Endodermal cell (in vitro differentiated cells): ENCODE data around the gene SPNS1. TPM values are rescaled to one million over a fixed set of nuclear protein-coding genes. Genes with fewer than 3 reads are reported as not detected.

Experiments used
- DNase-seq: peaks from one replicate; pipeline ENCODE4 v3.0.0-alpha.2; 2017
- H3K27ac ChIP-seq: 2 replicates; pipeline ENCODE4 v1.5.1; 2013; ENCODE audit warnings: mild to moderate bottlenecking, low read depth, low read length, moderate library complexity
- H3K27me3 ChIP-seq: 2 replicates; pipeline ENCODE4 v1.6.1; 2013; ENCODE audit warnings: mild to moderate bottlenecking, low read length, moderate library complexity; ENCODE audit not compliant: insufficient read depth, control insufficient read depth, poor library complexity, severe bottlenecking
- H3K36me3 ChIP-seq: 2 replicates; pipeline ENCODE4 v1.7.0; 2013; ENCODE audit warnings: mild to moderate bottlenecking, low read length, moderate library complexity; ENCODE audit not compliant: control insufficient read depth, insufficient read depth
- H3K4me1 ChIP-seq: one replicate; pipeline ENCODE4 v1.7.0; 2013; ENCODE audit warnings: low read length; ENCODE audit not compliant: control insufficient read depth, insufficient read depth
- H3K4me3 ChIP-seq: 2 replicates; pipeline ENCODE4 v1.5.1; 2013; ENCODE audit warnings: mild to moderate bottlenecking, low read length, moderate library complexity
- H3K9ac ChIP-seq: 2 replicates; pipeline ENCODE4 v1.6.1; 2013; ENCODE audit warnings: mild to moderate bottlenecking, low read length, moderate library complexity; ENCODE audit not compliant: poor library complexity, severe bottlenecking; ENCODE audit errors: extremely low read depth
- H3K9me3 ChIP-seq: 2 replicates; pipeline ENCODE4 v1.6.1; 2013; ENCODE audit warnings: mild to moderate bottlenecking, low read length, moderate library complexity; ENCODE audit not compliant: control insufficient read depth
- H3K27ac Mint-ChIP-seq: 2 replicates; pipeline ENCODE4 v1.8.0; 2020; ENCODE audit warnings: mixed read lengths
- H3K27me3 Mint-ChIP-seq: 2 replicates; pipeline ENCODE4 v1.8.0; 2021; ENCODE audit warnings: mild to moderate bottlenecking, mixed read lengths; ENCODE audit not compliant: insufficient read depth
- H3K36me3 Mint-ChIP-seq: 2 replicates; pipeline ENCODE4 v1.8.0; 2020; ENCODE audit warnings: low read depth, mixed read lengths
- H3K4me1 Mint-ChIP-seq: 2 replicates; pipeline ENCODE4 v1.8.0; 2020; ENCODE audit warnings: mixed read lengths
- H3K4me3 Mint-ChIP-seq: 2 replicates; pipeline ENCODE4 v1.8.0; 2020; ENCODE audit warnings: mild to moderate bottlenecking, moderate library complexity, mixed read lengths
- H3K9me3 Mint-ChIP-seq: 2 replicates; pipeline ENCODE4 v1.8.0; 2020; ENCODE audit warnings: mild to moderate bottlenecking, mixed read lengths
- WGBS, 2 experiments: methylation state at CpG; one replicate each; pipeline versions ENCODE4 v1.1.5 to v1.1.7; 2013; ENCODE audit warnings: missing lambda C conversion rate in 2 of 2, mixed read lengths in 1 of 2; ENCODE audit not compliant: insufficient coverage in 1 of 2, insufficient read length in 1 of 2; 5-methylcytosine and 5-hydroxymethylcytosine counted together
- total RNA-seq, 2 donors: library from RNA; stranded (reverse); fragmentation: NEBNext Ultra II Directional in 1 of 2; extraction: Animal tissue kit (Norgen Biotek cat#: 25700) in 1 of 2; gene quantifications; 2 replicates in 1 of 2; 3 replicates in 1 of 2; pipeline ENCODE4 v1.2.1, GENCODE V29; 2021
- TF ChIP-seq, protein P1 (sequence below): fragments of 200-600 bp; sonication (generic); conservative IDR thresholded peaks from 2 replicates; pipeline ENCODE4 v1.5.0; 2021; ENCODE audit warnings: antibody characterized with exemption, mild to moderate bottlenecking

SPNS1 gene
- total RNA-seq, 2 donors from 2014 or later = 54.9 to 55.2 TPM

GRCh38 chr16:28984619-28985135 is 10.1 kb downstream of the SPNS1 start, which contains the start of gene LAT:
TSS of gene LAT (plus strand) at chr16:28985052. CDS start at chr16:28985418, 366 bp downstream.
- Histone ChIP-seq H3K4me3 (no peak within 1 kb of the TSS), H3K9me3 (no peaks in the 10 kb centered on the region), H3K9ac (no peak within 1 kb of the TSS), H3K4me1 (no peaks in the 10 kb centered on the region), H3K36me3 (peaks cover 31% of the 10 kb centered on the region), H3K27me3 (no peaks in the 10 kb centered on the region), H3K27ac (no peak within 1 kb of the TSS)
- H3K27ac Mint-ChIP-seq = no peak within 1 kb of the TSS
- peaks cover 5% of the 10 kb centered on the region for H3K9me3 Mint-ChIP-seq
- no peaks in the 10 kb centered on the region for H3K27me3 Mint-ChIP-seq
- H3K4me1 Mint-ChIP-seq = no peaks in the 10 kb centered on the region
- TF ChIP-seq, protein P1, sequence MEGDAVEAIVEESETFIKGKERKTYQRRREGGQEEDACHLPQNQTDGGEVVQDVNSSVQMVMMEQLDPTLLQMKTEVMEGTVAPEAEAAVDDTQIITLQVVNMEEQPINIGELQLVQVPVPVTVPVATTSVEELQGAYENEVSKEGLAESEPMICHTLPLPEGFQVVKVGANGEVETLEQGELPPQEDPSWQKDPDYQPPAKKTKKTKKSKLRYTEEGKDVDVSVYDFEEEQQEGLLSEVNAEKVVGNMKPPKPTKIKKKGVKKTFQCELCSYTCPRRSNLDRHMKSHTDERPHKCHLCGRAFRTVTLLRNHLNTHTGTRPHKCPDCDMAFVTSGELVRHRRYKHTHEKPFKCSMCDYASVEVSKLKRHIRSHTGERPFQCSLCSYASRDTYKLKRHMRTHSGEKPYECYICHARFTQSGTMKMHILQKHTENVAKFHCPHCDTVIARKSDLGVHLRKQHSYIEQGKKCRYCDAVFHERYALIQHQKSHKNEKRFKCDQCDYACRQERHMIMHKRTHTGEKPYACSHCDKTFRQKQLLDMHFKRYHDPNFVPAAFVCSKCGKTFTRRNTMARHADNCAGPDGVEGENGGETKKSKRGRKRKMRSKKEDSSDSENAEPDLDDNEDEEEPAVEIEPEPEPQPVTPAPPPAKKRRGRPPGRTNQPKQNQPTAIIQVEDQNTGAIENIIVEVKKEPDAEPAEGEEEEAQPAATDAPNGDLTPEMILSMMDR = no peak
- H3K36me3 Mint-ChIP-seq = peaks cover 63% of the 10 kb centered on the region
- DNase-seq = no peak
- no peak within 1 kb of the TSS for H3K4me3 Mint-ChIP-seq
- WGBS, 2 experiments = 91% methylated on average over 6 to 21 of the region's 24 CpGs

DNA sequence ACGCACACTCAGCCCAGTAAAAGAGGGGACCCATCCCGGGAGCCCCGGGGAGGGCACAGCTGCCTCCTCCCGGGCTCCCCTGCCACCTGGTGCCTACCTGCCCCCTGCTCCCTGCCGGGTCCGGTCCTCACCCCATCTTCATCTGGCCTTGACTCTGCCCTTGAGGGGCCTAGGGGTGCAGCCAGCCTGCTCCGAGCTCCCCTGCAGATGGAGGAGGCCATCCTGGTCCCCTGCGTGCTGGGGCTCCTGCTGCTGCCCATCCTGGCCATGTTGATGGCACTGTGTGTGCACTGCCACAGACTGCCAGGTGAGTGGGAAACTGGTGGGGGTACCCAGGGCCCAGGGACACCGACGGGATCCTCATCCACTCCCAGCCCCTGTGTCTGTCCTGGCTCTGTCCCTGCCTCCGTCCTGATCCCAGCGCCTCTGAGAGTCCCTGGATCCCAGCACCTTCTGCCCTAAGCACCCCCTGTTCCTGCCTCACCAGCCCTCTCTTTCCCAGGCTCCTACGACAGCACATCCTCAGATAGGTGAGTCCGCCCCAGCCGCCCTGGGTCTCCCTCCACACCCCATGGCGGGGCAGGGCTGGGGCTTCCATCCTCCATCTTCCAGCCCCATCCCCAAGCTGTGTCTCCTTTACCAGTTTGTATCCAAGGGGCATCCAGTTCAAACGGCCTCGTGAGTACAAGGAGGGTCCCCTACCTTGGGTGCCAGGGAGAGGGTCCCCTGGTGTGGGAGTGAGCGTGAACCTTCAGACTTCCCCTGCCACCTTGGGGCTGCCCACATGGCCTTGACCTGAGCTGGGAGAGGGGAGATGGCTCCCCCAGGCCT is 10.8 kb downstream of the SPNS1 start:
- H3K4me1 Mint-ChIP-seq = no peaks in the 10 kb centered on the region
- Histone ChIP-seq H3K27ac (no peak overlapping the region), H3K4me3 (no peak overlapping the region), H3K9ac (no peak overlapping the region), H3K27me3 (no peaks in the 10 kb centered on the region), H3K4me1 (no peaks in the 10 kb centered on the region), H3K9me3 (no peaks in the 10 kb centered on the region), H3K36me3 (peaks cover 27% of the 10 kb centered on the region)
- peaks cover 62% of the 10 kb centered on the region for H3K36me3 Mint-ChIP-seq
- TF ChIP-seq, protein P1 = no peak
- WGBS, 2 experiments = 93 to 96% methylated on average over 7 to 19 of the region's 19 CpGs
- peaks cover 5% of the 10 kb centered on the region for H3K9me3 Mint-ChIP-seq
- H3K4me3 Mint-ChIP-seq = no peak overlapping the region
- no peak overlapping the region for H3K27ac Mint-ChIP-seq
- H3K27me3 Mint-ChIP-seq = no peaks in the 10 kb centered on the region
- no peak for DNase-seq

GRCh38 chr16:28986046-28986445 is 11.5 kb downstream of the SPNS1 start:
- H3K36me3 ChIP-seq = peaks cover 25% of the 10 kb centered on the region
- Mint-ChIP-seq H3K27ac (no peak overlapping the region), H3K4me1 (no peaks in the 10 kb centered on the region), H3K9me3 (peaks cover 5% of the 10 kb centered on the region), H3K4me3 (no peak overlapping the region), H3K27me3 (no peaks in the 10 kb centered on the region), H3K36me3 (peaks cover 59% of the 10 kb centered on the region)
- H3K9ac ChIP-seq = no peak overlapping the region
- no peaks in the 10 kb centered on the region for H3K27me3 ChIP-seq
- H3K4me3 ChIP-seq = no peak overlapping the region
- TF ChIP-seq, protein P1 = no peak
- H3K9me3 ChIP-seq = no peaks in the 10 kb centered on the region
- 92 to 93% methylated on average over 3 to 9 of the region's 9 CpGs for WGBS, 2 experiments
- H3K27ac ChIP-seq = no peak overlapping the region
- H3K4me1 ChIP-seq = no peaks in the 10 kb centered on the region
- DNase-seq = no peak
